ENCODE measurements around the gene ARID1B.

The ARID1B gene

DNA sequence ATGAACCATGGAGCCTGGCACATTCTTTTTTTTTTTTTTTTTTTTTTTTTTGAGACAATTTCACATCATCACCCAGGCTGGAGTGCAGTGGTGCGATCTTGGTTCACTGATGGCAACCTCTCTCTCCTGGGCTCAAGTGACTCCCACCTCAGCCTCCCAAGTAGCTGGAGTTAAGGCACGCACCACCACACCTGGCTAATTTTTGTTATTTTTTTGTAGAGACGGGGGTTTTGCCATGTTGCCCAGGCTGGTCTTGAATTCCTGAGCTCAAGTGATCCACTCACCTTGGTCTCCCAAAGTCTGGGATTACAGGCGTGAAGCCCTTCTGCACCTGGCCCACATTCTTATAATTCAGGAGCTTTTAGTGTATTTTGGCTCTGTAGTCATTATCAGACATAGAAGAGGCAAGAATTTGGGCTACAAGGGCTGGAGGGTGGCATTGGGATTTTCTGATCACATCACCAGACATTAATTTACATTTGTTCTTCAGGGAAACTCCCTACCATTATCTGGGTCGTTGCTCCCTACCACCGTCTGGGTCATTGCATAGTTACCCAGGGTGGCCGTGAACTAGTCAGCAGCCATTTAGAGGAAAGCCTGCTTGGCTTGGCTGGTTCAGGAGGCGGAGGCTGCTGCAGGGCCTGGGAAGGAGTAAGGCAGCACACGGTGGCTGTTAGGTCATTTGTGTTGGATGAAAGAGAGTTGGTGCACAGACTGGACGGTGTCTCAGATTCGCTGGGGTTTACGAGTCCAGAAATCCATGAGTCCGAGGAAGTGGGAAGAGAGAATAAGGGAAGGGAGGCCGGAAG is 17.6 kb downstream of the ARID1B start:
- peak; percentile 10 for DNase-seq

DNA sequence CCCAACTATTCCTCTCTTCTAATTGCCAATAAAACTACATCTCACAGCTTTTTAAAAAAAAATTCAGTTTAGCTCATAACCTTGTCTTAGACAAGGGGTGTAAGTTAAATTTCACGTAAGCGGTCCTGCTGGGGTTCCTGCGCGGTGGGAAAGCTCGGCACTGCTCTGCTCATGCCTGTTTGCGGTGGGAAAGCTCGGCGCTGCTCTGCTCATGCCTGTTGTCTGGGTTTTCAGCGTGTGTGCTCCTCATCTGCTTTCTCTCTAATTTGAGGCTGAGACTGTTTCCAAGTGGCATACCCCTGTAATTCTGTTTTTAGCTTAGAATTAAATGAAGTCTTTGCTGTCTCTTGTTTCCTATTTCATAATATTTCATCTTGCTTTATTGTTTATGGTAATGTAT is 18.6 kb downstream of the ARID1B start:
- no peak for DNase-seq

GRCh38 chr6:156796627-156797026 is 19.4 kb downstream of the ARID1B start:
- no peak for DNase-seq

DNA sequence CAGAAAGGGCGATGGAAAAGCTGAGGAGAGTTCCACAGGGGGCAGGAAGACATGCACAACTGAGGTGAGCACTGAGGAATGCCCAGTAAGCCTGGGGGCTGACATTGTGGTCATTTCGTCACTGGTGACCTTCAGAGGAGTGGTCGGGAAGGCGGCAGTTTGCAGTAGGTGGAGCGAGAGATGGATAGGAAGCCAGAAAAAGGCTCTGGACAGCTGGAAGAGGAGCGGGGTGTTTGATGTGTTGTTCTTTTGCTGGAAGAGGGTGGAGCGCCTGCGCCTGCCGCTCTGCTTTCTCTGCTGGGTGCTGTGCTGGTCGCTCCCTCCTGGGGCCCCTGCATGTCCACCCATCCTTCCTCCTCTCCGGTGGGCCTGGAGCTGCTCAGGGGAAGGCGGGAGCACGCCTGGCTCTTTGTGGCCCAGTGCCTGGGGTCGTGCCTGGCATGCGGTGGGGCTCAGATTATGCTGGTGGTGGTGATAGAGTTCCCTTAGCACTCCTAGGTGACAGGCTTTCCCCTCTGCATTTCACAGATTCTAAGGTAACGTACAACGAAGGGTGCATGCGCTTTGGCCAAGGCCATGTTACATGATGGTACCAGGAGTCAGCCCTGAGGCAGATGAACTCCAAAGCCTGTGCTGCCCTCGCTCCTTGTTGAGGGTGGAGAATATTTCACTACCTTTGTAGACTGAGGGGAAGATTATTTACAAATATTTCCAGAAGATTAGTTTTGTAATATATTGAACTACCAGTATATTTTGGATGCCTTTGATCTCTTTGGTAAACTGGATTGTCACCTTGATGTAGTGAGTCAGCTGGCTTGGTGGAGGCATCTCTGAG is 20.9 kb downstream of the ARID1B start:
- no peak for DNase-seq

- DNase-seq = no peak
These were observed 24.5 kb downstream of the ARID1B start for GRCh38 chr6:156801712-156802111.

- no peak for DNase-seq
These were observed 26.2 kb downstream of the ARID1B start for GRCh38 chr6:156803353-156803752.

GRCh38 chr6:156804402-156804801 is 27.2 kb downstream of the ARID1B start:
- no peak for DNase-seq

GRCh38 chr6:156806155-156806554 is 29.0 kb downstream of the ARID1B start:
- no peak for DNase-seq

DNA sequence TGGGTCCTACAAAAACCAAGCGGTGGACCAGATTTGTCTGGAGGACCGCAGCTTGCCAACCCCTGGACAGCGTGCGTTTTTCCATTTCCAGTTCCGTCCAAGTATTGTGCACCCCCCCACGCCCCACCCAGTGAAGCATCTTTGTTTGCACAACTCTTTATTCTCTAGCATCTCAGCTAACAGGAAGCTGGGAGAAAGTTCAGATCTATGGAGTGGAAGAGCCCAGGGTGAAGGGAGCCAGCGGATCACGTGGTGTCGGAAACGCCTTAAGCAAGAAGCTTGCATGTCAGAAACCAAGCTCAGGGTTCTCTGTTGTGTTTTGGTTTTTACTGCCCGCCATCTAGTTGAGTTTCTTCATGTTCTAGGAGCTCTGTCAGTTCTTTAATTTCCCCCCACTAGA is 29.9 kb downstream of the ARID1B start:
- DNase-seq = no peak

DNA sequence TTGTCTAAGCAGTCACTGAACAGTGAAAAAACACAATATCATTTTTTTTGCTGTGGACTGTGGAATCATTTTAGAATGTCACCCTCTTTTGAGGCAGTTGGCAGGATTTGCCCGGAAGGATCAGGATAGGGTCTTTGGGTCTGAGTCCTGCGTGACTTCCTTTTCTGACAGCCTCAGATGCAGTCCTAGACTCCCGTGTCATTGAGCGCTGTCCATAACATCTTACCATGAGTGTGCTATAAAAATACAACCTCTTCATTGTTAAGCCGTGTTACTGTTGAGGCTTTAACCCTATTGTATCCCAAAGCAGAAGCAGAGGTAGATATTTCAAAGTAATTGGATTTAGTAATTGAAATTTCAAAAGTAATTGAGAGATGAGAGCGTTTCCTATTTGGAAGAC is 30.6 kb downstream of the ARID1B start:
- no peak for DNase-seq

DNA sequence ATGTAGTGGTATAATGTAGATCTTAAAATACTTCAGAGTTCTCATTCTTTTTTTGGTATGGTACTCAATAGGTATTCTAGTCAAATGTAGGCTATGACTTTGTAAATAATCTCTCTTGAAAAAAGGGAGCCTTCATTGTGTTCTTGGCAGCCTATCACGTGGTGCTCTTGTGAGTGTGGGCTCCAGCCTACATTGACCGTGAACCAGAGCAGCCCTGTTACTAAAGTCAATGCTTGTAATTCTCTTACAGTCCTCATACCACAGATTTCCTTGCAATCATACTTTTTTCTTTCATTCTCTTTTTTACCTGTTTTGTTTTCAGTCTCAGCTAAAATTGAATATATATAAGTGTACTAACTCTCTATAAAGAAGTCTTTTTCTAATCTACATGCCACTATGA is 31.1 kb downstream of the ARID1B start:
- no peak for DNase-seq

- no peak for DNase-seq
These were observed 31.9 kb downstream of the ARID1B start for GRCh38 chr6:156809034-156809433.

- no peak for DNase-seq
These were observed 32.4 kb downstream of the ARID1B start for GRCh38 chr6:156809446-156810178.

GRCh38 chr6:156814036-156814581 is 36.9 kb downstream of the ARID1B start:
- no peak for DNase-seq

DNA sequence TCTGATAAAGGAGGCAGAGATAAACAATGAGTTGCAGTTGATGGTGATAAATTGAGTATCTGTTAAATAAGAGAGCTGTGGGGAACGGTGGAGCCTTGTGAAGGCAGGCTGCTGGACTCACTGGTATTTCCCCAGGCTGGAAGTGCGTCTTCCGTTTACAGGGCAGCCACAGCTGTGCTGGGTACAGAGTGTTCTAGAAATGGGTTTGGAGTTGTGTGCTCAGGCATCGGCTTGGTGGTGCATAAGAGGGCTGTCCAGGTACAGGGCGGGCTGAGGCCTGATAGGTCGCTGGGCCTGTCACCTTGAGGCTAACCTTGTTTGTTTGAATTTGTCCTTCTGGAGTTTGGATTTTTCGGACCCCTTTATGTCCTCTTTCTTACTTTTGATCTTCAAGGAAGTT is 39.3 kb downstream of the ARID1B start:
- DNase-seq = no peak

DNA sequence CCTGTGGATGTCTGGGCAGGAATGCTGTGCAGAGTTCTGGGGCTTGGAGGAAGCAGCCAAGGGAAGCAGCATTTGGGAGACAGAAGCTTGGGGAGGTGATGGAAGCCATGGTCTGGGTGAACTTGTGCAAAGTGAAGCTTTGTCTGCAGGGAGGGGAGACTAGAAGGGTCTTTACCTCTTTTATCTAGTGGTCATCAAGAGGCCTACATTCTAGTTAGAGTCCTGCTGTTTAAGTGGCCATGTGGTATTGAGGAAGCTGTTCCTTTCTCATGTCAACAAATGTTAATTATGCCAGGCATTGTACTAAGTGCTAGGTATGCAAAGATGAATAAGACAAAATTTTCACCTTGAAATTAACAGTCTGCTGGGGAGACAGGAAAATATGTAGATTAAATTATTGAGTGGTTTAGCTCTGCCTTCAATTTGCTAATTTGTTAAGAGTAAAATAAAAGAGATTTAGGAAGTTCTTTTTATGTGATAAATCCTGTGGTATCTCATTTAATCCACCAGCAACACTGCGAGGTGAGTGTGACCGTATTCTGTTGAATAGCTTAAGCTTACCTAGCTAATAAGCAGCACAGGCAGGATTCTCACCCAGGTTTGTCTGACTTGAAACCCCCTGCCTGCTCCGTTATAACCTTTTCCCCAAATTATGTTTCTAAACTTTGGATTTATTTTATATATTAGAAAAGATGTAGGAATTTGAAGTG is 43.1 kb downstream of the ARID1B start:
- no peak for DNase-seq

- no peak for DNase-seq
These were observed 44.5 kb downstream of the ARID1B start for GRCh38 chr6:156821707-156822106.

DNA sequence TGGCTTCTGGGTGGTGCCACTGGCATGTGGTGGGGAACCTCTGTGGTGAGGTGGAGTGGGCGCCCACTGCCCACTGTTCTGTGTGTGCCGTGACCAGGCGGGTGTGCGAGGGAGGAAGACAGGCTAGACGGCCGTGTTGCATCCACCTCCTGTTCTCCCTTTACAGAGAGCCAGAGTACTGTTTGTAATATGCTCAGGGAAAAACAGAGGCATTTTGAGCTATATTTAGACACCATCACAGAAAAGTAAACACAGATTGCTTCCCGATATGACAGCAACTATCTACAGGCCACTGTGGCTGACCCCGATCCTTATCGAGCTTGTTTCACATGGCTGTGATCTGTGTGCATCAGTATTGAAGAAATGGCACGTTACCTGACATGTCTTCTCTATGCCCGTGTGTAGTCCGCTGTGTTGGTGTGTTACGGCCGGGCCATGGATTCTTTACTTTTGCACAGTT is 45.6 kb downstream of the ARID1B start:
- no peak for DNase-seq

- no peak for DNase-seq
These were observed 47.0 kb downstream of the ARID1B start for GRCh38 chr6:156824142-156824541.

DNA sequence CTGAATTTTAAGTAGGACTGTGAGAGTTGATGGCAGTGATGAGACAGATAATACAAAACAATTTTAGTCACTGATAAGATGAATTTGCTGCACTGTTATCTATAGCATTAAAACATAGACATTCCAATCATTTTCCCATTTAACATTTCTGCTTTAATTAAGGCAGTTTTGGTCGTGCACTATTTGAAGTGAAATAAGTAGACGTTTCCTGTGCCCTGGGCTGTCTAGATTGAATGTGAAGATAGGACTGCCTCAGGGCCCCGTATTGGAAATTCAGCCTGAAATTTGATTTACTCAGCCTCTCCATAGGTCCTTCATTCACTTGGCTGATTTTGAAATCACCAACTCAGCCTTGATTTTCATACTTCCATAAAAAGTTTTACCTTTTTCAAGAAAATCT is 48.3 kb downstream of the ARID1B start:
- no peak for DNase-seq

GRCh38 chr6:156826290-156826955 is 49.2 kb downstream of the ARID1B start:
- no peak for DNase-seq

- DNase-seq = no peak
These were observed 50.2 kb downstream of the ARID1B start for GRCh38 chr6:156827382-156827781.

Data from T-helper 9 cell (primary cell).